CD14-positive monocyte (primary cell): ENCODE data around the gene CARD9. TPM values are rescaled to one million over a fixed set of nuclear protein-coding genes. Genes with fewer than 3 reads are reported as not detected.

Source experiments
- DNase-seq, 3 donors: peaks; one replicate each; pipeline ENCODE4 v3.0.0-alpha.2; 2011 to 2022
- H2AFZ ChIP-seq: 2 replicates; pipeline ENCODE4 v1.6.0; 2012; ENCODE audit warnings: mild to moderate bottlenecking, low read depth, low read length, inconsistent platforms; ENCODE audit not compliant: insufficient read depth, poor library complexity, severe bottlenecking
- H3K27ac ChIP-seq, 2 donors: 1 replicate in 1 of 2; 2 replicates in 1 of 2; pipeline ENCODE4 v1.5.1; 2012 to 2013; ENCODE audit warnings: low read length in 2 of 2, control low read depth in 1 of 2, inconsistent platforms in 1 of 2, low read depth in 1 of 2, mild to moderate bottlenecking in 1 of 2
- H3K27me3 ChIP-seq, 2 donors: one replicate each; pipeline versions ENCODE4 v1.6.0 to v1.6.1; 2011 to 2013; ENCODE audit warnings: low read length in 2 of 2; ENCODE audit not compliant: control insufficient read depth in 2 of 2, insufficient read depth in 2 of 2
- H3K36me3 ChIP-seq, 2 donors: replicated peaks in 1 of 2; 1 replicate in 1 of 2; 2 replicates in 1 of 2; pipeline versions ENCODE4 v1.5.1 to v1.6.1; 2012 to 2013; ENCODE audit warnings: low read length in 2 of 2, control low read depth in 1 of 2, inconsistent platforms in 1 of 2, mild to moderate bottlenecking in 1 of 2; ENCODE audit not compliant: insufficient read depth in 2 of 2, control insufficient read depth in 1 of 2
- H3K4me1 ChIP-seq, 2 donors: 1 replicate in 1 of 2; 2 replicates in 1 of 2; pipeline versions ENCODE4 v1.5.1 to v1.6.1; 2012 to 2013; ENCODE audit warnings: low read length in 2 of 2, control low read depth in 1 of 2, inconsistent platforms in 1 of 2, mild to moderate bottlenecking in 1 of 2, moderate library complexity in 1 of 2; ENCODE audit not compliant: insufficient read depth in 2 of 2, control insufficient read depth in 1 of 2
- H3K4me2 ChIP-seq: replicated peaks from 2 replicates; pipeline ENCODE3; 2012; ENCODE audit warnings: low read length, moderate library complexity, mild to moderate bottlenecking; ENCODE audit not compliant: poor library complexity, severe bottlenecking; ENCODE audit errors: extremely low read depth
- H3K4me3 ChIP-seq, 3 experiments: fragments of 200-600 bp in 1 of 3; sonication (generic) in 1 of 3; replicated peaks in 1 of 3; 1 replicate in 2 of 3; 2 replicates in 1 of 3; pipeline ENCODE4 v1.5.1; 2011 to 2013; ENCODE audit warnings: low read length in 3 of 3, mild to moderate bottlenecking in 3 of 3, control low read depth in 2 of 3, low read depth in 2 of 3, inconsistent platforms in 1 of 3, moderate library complexity in 1 of 3
- H3K79me2 ChIP-seq: 2 replicates; pipeline ENCODE4 v1.6.0; 2012; ENCODE audit warnings: mild to moderate bottlenecking, control low read depth, inconsistent platforms, low read length, moderate library complexity; ENCODE audit not compliant: insufficient read depth
- H3K9ac ChIP-seq: 2 replicates; pipeline ENCODE4 v1.6.0; 2017; ENCODE audit warnings: low read length, mild to moderate bottlenecking; ENCODE audit not compliant: insufficient read depth, poor library complexity, severe bottlenecking
- H3K9me3 ChIP-seq, 2 donors: replicated peaks in 1 of 2; 1 replicate in 1 of 2; 2 replicates in 1 of 2; pipeline versions ENCODE4 v1.5.1 to v1.6.1; 2012 to 2013; ENCODE audit warnings: low read length in 2 of 2, control low read depth in 1 of 2; ENCODE audit not compliant: control insufficient read depth in 1 of 2, insufficient read depth in 1 of 2
- H4K20me1 ChIP-seq: 2 replicates; pipeline ENCODE4 v1.6.0; 2012; ENCODE audit warnings: mild to moderate bottlenecking, low read length, control low read depth, moderate library complexity; ENCODE audit not compliant: insufficient read depth
- H3K27ac Mint-ChIP-seq, 7 donors: one replicate each; pipeline ENCODE4 v1.8.0; 2020; ENCODE audit warnings: mild to moderate bottlenecking in 7 of 7, mixed read lengths in 7 of 7, moderate library complexity in 6 of 7, inconsistent platforms in 2 of 7
- H3K27me3 Mint-ChIP-seq, 3 donors: one replicate each; pipeline ENCODE4 v1.8.0; 2021 to 2022; ENCODE audit warnings: low read depth in 3 of 3, mild to moderate bottlenecking in 3 of 3, mixed read lengths in 3 of 3, moderate library complexity in 3 of 3, inconsistent platforms in 1 of 3
- H3K36me3 Mint-ChIP-seq, 2 donors: one replicate each; pipeline ENCODE4 v1.8.0; 2020; ENCODE audit warnings: mixed read lengths in 2 of 2, inconsistent platforms in 1 of 2, mild to moderate bottlenecking in 1 of 2
- H3K4me1 Mint-ChIP-seq: one replicate; pipeline ENCODE4 v1.8.0; 2020; ENCODE audit warnings: mild to moderate bottlenecking, mixed read lengths
- H3K4me3 Mint-ChIP-seq, 2 donors: one replicate each; pipeline ENCODE4 v1.8.0; 2020; ENCODE audit warnings: mild to moderate bottlenecking in 2 of 2, mixed read lengths in 2 of 2, moderate library complexity in 1 of 2
- H3K9me3 Mint-ChIP-seq, 7 donors: one replicate each; pipeline ENCODE4 v1.8.0; 2020 to 2022; ENCODE audit warnings: mixed read lengths in 7 of 7, mild to moderate bottlenecking in 6 of 7, moderate library complexity in 6 of 7, inconsistent platforms in 2 of 7
- WGBS: methylation state at CpG from one replicate; pipeline ENCODE4 v1.1.5; 2013; ENCODE audit warnings: missing lambda C conversion rate; ENCODE audit not compliant: insufficient coverage; 5-methylcytosine and 5-hydroxymethylcytosine counted together
- intact Hi-C, 2 donors: fragments of 100-400 bp; cut with micrococcal nuclease; formaldehyde crosslinking; loops; one replicate each; pipeline versions ENCODE4 v1.15.0 to v1.15.1; 2023
- polyA plus RNA-seq, 3 donors: library from polyadenylated mRNA; depleted of rRNA in 1 of 3; unstranded in 2 of 3; stranded (reverse) in 1 of 3; fragments of 300-500 nt in 2 of 3; fragments of >200 nt in 1 of 3; fragmentation: Illumina TruSeq in 2 of 3; gene quantifications; 1 replicate in 2 of 3; 2 replicates in 1 of 3; pipeline ENCODE4 v1.2.3, GENCODE V29; 2012 to 2021
- TF ChIP-seq, protein P1 (sequence below): fragments of 200-600 bp; IDR thresholded peaks from one replicate; pipeline ENCODE4 v1.8.0; 2022; ENCODE audit warnings: antibody characterized with exemption, mild to moderate bottlenecking

Gene CARD9
- polyA plus RNA-seq, 3 donors: 34.3 to 108 (median 41.4) TPM

- intact Hi-C loops: loop anchor here (2.0 to 5.0 kb wide), 3 partner anchors 27 to 61 kb away; partner anchors contain the start of genes CARD9 (in 1 of the 2) and DNLZ (in 1 of the 2)
- H2AFZ ChIP-seq: peak overlapping the region; percentile 71
These were observed 25.9 kb upstream of the CARD9 start for GRCh38 chr9:136399176-136400037.

DNA sequence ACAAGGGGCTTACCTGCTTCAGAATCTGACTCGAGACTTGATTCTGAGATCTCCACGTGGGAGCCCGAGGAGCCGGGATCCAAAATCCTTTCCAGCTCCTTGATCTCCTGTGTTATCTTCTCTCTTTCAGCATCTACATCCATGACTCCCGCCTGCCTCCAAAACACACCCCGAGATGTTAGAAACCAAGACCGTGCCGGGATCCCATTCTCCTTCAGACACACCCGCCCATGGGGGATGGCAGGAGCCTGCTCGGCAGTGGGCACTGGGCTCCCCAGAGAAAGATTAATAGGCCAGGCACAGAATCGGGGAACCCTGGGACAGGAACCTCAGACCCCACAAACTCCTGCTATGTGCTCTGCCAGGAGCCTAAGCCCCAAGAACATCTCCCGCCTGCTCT is 24.8 kb upstream of the CARD9 start:
- H3K4me1 Mint-ChIP-seq: peaks cover 15% of the 10 kb centered on the region
- peaks cover 0 to 4% (median 4%) of the 10 kb centered on the region in 3 donors for H3K27me3 Mint-ChIP-seq
- Histone ChIP-seq H4K20me1 (peaks cover 14% of the 10 kb centered on the region), H3K4me2 (no peak overlapping the region), H3K4me3 (no peak overlapping the region), H2AFZ (no peak overlapping the region), H3K9me3 (no peaks in the 10 kb centered on the region), H3K4me1 (peaks cover 17 to 23% of the 10 kb centered on the region in 2 donors), H3K36me3 (peaks cover 45 to 51% of the 10 kb centered on the region in 2 donors), H3K27me3 (no peaks in the 10 kb centered on the region), H3K79me2 (peaks cover 15% of the 10 kb centered on the region), H3K27ac (no peak overlapping the region), H3K9ac (no peak overlapping the region)
- peak overlapping the region in 1 of 2 donors; percentile 6 for H3K4me3 Mint-ChIP-seq
- 96% methylated on average over 8 of the region's 12 CpGs for WGBS
- H3K27ac Mint-ChIP-seq: no peak overlapping the region
- H3K9me3 Mint-ChIP-seq: peaks cover 0 to 2% (median 0%) of the 10 kb centered on the region in 7 donors
- TF ChIP-seq, protein P1, sequence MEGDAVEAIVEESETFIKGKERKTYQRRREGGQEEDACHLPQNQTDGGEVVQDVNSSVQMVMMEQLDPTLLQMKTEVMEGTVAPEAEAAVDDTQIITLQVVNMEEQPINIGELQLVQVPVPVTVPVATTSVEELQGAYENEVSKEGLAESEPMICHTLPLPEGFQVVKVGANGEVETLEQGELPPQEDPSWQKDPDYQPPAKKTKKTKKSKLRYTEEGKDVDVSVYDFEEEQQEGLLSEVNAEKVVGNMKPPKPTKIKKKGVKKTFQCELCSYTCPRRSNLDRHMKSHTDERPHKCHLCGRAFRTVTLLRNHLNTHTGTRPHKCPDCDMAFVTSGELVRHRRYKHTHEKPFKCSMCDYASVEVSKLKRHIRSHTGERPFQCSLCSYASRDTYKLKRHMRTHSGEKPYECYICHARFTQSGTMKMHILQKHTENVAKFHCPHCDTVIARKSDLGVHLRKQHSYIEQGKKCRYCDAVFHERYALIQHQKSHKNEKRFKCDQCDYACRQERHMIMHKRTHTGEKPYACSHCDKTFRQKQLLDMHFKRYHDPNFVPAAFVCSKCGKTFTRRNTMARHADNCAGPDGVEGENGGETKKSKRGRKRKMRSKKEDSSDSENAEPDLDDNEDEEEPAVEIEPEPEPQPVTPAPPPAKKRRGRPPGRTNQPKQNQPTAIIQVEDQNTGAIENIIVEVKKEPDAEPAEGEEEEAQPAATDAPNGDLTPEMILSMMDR: no peak
- DNase-seq: no peak
- intact Hi-C loops: no loop called here
- H3K36me3 Mint-ChIP-seq: peaks cover 46 to 58% of the 10 kb centered on the region in 2 donors

More at GRCh38 chr9:136399176-136400037, 25.9 kb upstream of the CARD9 start:
- H3K4me1 Mint-ChIP-seq: peaks cover 15% of the 10 kb centered on the region
- WGBS: 2% methylated on average over 64 of the region's 67 CpGs
- peak overlapping the region; percentile 83 to 88 for H3K4me3 Mint-ChIP-seq
- peak overlapping the region in 1 of 2 donors; percentile 62 for H3K27ac ChIP-seq
- H3K4me2 ChIP-seq: peak overlapping the region; percentile 85
- peak in 2 of 3 donors; percentile 18 to 63 for DNase-seq
- H3K4me1 ChIP-seq: peaks cover 17 to 23% of the 10 kb centered on the region in 2 donors
- peak overlapping the region in 4 of 7 donors; percentile 12 to 50 (median 37) for H3K27ac Mint-ChIP-seq
- H3K27me3 Mint-ChIP-seq: peaks cover 0 to 4% (median 4%) of the 10 kb centered on the region in 3 donors
- H3K27me3 ChIP-seq: no peaks in the 10 kb centered on the region
- H3K4me3 ChIP-seq: peak overlapping the region; percentile 47 to 88 (median 77)
- TF ChIP-seq, protein P1: no peak
- H3K9ac ChIP-seq: peak overlapping the region; percentile 76
- H3K36me3 ChIP-seq: peaks cover 41 to 49% of the 10 kb centered on the region in 2 donors
- H3K9me3 ChIP-seq: no peaks in the 10 kb centered on the region
- H3K79me2 ChIP-seq: peaks cover 15% of the 10 kb centered on the region
- H3K9me3 Mint-ChIP-seq: peaks cover 0 to 2% (median 0%) of the 10 kb centered on the region in 7 donors
- H4K20me1 ChIP-seq: peaks cover 14% of the 10 kb centered on the region
- H3K36me3 Mint-ChIP-seq: peaks cover 42 to 60% of the 10 kb centered on the region in 2 donors
